GM12892 (cell line): ENCODE measurements around the gene IPO5.
"Not testable (repeated sequence)": the region's sequence is repeated elsewhere in the genome, so short reads cannot be mapped to it uniquely, and the experiment has no call there.

Experiments
- DNase-seq: peaks from one replicate; pipeline ENCODE4 v3.0.0; 2011; ENCODE audit not compliant: insufficient read length
- FAIRE-seq: peaks from 2 replicates; lab custom pipeline; 2011; peaks lifted over from hg19 to GRCh38; lab: Jason Lieb, UNC
- POLR2A ChIP-seq: IDR thresholded peaks from 2 replicates; pipeline ENCODE4 v1.6.1; 2011; ENCODE audit warnings: low read depth, low read length, control low read depth
- POLR2AphosphoS5 ChIP-seq: IDR thresholded peaks from 2 replicates; pipeline ENCODE4 v1.6.1; 2011; ENCODE audit warnings: low read depth, low read length, control low read depth
- TAF1 ChIP-seq: IDR thresholded peaks from 2 replicates; pipeline ENCODE4 v1.6.1; 2011; ENCODE audit warnings: low read depth, mild to moderate bottlenecking, control low read depth, low read length, borderline replicate concordance

The IPO5 gene

GRCh38 chr13:98026457-98026857 lies 73.0 kb downstream of the IPO5 start:
- DNase-seq (no peak), FAIRE-seq (no peak)
- TF ChIP-seq POLR2AphosphoS5 (no peak), TAF1 (no peak), POLR2A (no peak)

DNA sequence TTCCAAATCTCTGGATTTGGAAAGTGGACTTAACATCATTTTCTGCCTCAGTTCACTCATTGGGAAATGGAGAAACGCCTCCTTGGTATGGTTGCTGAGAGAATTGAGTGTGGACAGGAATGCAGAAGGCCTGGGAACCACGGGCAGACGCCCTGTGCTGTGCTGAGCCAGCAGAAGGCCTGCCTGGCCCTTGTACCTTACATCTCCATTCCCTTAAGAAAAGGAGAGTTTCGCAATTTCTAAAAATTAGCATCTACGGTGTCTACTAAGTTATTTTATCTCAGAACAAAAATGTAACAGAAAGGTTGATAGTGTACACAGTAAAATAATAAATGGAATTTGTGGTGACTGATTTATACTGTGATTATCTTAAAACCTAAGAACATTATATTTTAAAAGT lies 78.7 kb downstream of the IPO5 start:
- FAIRE-seq (no peak), DNase-seq (no peak)
- TF ChIP-seq POLR2AphosphoS5 (no peak), POLR2A (no peak), TAF1 (no peak)

DNA sequence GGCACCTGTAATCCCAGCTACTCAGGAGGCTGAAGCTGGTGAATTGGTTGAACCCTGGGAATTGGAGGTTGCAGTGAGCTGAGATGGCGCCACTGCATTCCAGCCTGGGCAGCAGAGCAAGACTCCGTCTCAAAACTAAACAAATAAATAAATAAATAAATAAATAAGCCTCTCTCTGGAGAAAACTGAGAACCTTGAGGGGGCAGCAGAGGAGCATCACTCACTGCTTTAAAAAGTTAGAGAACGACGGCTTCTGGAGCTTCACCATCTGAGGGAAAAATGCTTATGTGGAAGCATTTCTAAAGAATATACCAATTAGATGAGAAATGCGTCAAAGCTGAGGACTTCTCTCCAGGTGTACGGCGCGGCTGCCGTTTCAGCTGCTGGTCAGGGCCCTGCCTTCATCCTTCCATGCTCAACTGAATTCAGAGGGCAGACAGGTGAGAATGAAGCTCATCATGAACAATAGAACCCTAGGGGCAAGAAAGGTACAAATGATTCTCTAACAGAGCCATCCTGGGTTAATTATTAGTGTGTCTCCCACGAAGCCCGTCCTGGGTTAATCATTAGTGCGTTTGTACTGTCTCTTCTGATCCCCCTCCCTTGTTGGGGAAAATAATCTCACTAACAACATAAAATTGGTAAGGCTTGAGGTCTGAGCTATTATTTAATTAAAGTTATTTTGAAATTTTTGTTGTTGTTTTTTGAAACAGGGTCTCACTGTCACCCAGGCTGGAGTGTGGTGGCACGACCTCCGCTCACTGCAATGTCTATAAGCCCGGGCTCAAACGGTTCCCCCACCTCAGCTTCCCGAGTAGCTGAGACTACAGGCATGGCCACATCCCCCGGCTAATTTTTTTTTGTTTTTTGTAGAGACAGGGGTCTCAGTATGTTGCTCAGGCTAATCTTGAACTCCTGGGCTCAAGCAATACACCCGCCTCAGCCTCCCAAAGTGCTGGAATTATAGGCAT lies 80.1 kb downstream of the IPO5 start:
- FAIRE-seq, result no peak
- TF ChIP-seq TAF1, result no peak
- TF ChIP-seq POLR2AphosphoS5, result no peak
- TF ChIP-seq POLR2A, result no peak
- no peak for DNase-seq

DNA sequence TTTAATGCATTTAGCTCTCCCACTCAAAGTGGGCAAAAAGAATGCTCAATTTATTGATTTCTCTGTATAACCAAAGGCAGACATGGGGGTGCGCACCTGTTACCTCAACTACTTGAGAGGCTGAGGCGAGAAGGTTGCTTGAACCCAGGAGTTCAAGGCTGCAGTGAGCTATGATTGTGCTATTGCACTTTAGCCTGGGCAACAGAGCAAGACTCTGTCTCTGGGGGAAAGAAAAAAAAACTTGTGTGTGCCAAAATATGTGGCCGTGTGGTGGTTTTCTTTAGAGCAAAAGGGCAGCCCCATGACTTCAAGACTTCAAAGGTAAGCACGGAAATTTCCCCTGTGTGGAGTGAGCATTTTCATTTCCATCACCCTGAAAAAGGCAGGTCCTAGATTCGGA lies 81.9 kb downstream of the IPO5 start:
- TF ChIP-seq POLR2AphosphoS5 (no peak), POLR2A (no peak), TAF1 (no peak)
- DNase-seq (no peak), FAIRE-seq (no peak)

DNA sequence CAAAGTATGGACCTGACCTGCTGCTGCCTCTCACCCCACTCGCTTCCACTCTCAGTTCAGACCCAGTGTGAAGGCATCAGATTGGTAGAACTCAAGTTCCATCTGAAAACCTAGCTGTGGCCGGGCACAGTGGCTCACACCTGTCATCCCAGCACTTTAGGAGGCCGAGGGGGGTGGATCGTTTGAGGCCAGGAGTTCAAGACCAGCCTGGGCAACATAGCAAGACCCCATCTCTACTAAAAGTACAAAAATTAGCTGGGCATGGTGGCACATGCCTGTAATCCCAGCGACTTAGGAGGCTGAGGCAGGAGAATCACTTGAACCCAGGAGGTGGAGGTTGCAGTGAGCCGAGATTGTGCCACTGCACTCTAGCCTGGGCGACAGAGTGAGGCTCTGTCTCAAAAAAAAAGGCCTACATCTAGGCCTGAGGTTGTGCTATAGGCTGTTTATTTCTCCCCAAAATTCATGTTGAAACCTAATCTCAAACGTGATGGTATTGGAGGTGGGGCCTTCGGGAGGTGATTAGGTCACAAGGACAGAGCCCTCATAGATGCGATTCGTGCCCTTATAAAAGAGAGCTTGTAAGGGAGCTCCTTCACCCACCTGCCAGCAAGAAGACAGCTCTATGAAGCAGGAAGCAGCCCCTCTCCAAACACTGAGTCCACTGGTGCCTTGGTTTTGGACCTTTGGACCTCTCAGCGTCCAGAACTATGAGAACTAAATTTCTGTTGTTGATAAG lies 83.3 kb downstream of the IPO5 start:
- FAIRE-seq, DNase-seq: not testable (repeated sequence)

DNA sequence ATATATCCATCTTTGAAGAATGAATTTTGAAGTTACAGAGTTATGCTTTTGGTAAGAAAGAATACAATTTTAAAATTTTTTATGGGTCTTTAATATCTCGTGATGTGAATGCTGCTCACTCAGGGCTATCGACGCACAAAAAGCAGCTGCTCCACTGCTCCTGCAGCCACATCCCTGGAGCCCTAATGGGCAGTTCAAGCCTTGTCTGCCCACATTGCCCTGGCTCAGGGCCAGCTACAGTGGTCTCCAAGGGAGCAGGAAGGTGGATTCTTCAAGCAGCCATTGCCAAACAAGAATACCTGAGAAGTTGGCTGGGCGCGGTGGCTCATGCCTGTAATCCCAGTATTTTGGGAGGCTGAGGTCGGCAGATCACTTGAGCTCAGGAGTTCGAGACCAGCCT lies 85.8 kb downstream of the IPO5 start:
- DNase-seq (no peak), FAIRE-seq (no peak)
- TF ChIP-seq POLR2A, result no peak
- no peak for TF ChIP-seq TAF1
- no peak for TF ChIP-seq POLR2AphosphoS5

GRCh38 chr13:98039964-98040363 lies 86.5 kb downstream of the IPO5 start:
- FAIRE-seq (no peak), DNase-seq (no peak)
- no peak for TF ChIP-seq TAF1
- TF ChIP-seq POLR2AphosphoS5, result no peak
- TF ChIP-seq POLR2A, result no peak

GRCh38 chr13:98041081-98041820 lies 87.8 kb downstream of the IPO5 start:
- DNase-seq, result no peak
- no peak for TF ChIP-seq POLR2AphosphoS5
- FAIRE-seq, result no peak

GRCh38 chr13:98044301-98044700 lies 90.8 kb downstream of the IPO5 start:
- TF ChIP-seq POLR2A (no peak), TAF1 (no peak), POLR2AphosphoS5 (no peak)
- DNase-seq (no peak), FAIRE-seq (no peak)

- not testable (repeated sequence) for DNase-seq, FAIRE-seq
These were observed 94.3 kb downstream of the IPO5 start for GRCh38 chr13:98047785-98048184.

GRCh38 chr13:98048265-98048664 lies 94.8 kb downstream of the IPO5 start:
- FAIRE-seq (no peak), DNase-seq (no peak)
- TF ChIP-seq POLR2AphosphoS5 (no peak), POLR2A (no peak), TAF1 (no peak)

DNA sequence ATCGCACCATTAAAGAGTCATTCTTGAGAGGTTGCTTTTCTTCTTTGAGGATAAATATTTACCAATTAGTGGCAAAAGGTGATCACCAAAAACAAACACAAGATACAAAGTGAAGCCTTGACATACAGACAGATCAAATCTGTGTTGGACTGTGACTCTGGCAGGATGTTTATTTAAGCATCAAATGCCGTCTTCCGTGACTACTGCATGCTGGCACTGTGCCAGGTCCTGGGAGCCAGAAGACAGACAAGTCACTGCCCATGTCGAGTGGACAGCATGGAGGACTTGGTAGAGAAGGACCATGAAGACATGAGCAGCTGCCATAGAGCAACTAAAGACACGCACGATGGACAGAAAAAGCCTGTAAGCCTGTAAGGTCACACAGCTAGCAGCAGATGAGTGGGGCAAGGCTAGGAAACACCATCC lies 96.6 kb downstream of the IPO5 start:
- DNase-seq, result no peak
- no peak for TF ChIP-seq TAF1
- no peak for TF ChIP-seq POLR2A
- no peak for TF ChIP-seq POLR2AphosphoS5
- no peak for FAIRE-seq
